ENCODE data around the gene UBASH3B.

UBASH3B gene

GRCh38 chr11:122784325-122784955 is 128.9 kb downstream of the UBASH3B start:
- no peak overlapping the region for H3K4me3 ChIP-seq (ENCODE audit: low read length)
- no peak for TF ChIP-seq CTCF (IDR thresholded peaks at IDR 0.05; ENCODE audit: insufficient read depth, low read depth, low read length, missing control alignments)
- DNase-seq (ENCODE audit: low read depth): peak; percentile 92

- no peak for TF ChIP-seq CTCF (IDR thresholded peaks at IDR 0.05; ENCODE audit: insufficient read depth, low read depth, low read length, missing control alignments)
- H3K4me3 ChIP-seq (ENCODE audit: low read length): no peak overlapping the region
- DNase-seq (ENCODE audit: low read depth): no peak
Observed at GRCh38 chr11:122785031-122785541, 129.6 kb downstream of the UBASH3B start.

GRCh38 chr11:122786896-122787295 is 131.4 kb downstream of the UBASH3B start:
- no peak for TF ChIP-seq CTCF (IDR thresholded peaks at IDR 0.05; ENCODE audit: insufficient read depth, low read depth, low read length, missing control alignments)
- peak; percentile 66 for DNase-seq (ENCODE audit: low read depth)
- H3K4me3 ChIP-seq (ENCODE audit: low read length): no peak overlapping the region

- no peak overlapping the region for H3K4me3 ChIP-seq (ENCODE audit: low read length)
- no peak for TF ChIP-seq CTCF (IDR thresholded peaks at IDR 0.05; ENCODE audit: insufficient read depth, low read depth, low read length, missing control alignments)
- no peak for DNase-seq (ENCODE audit: low read depth)
Observed at GRCh38 chr11:122788781-122789535, 133.4 kb downstream of the UBASH3B start.

GRCh38 chr11:122789907-122790306 is 134.4 kb downstream of the UBASH3B start:
- TF ChIP-seq CTCF (IDR thresholded peaks at IDR 0.05; ENCODE audit: insufficient read depth, low read depth, low read length, missing control alignments): no peak
- no peak for DNase-seq (ENCODE audit: low read depth)
- no peak overlapping the region for H3K4me3 ChIP-seq (ENCODE audit: low read length)

- H3K4me3 ChIP-seq (ENCODE audit: low read length): no peak overlapping the region
- no peak for TF ChIP-seq CTCF (IDR thresholded peaks at IDR 0.05; ENCODE audit: insufficient read depth, low read depth, low read length, missing control alignments)
- DNase-seq (ENCODE audit: low read depth): peak; percentile 34
Observed at GRCh38 chr11:122791411-122791810, 135.9 kb downstream of the UBASH3B start.

Measured in epithelial cell of esophagus (primary cell).